K562 (cell line): Measurements from ENCODE around the gene PLEKHN1. TPM values are rescaled to one million over a fixed set of nuclear protein-coding genes. Genes with fewer than 3 reads are reported as not detected.

ENCODE experiments used
- AFF4 ChIP-seq: sonication (generic); formaldehyde crosslinking; IDR thresholded peaks from 2 replicates; pipeline ENCODE4 v1.8.0; 2023; ENCODE audit warnings: mild to moderate bottlenecking, missing genetic modification reagents
- ARID2 ChIP-seq: fragments of 450-650 bp; IDR thresholded peaks from 2 replicates; pipeline ENCODE4 v1.6.1; 2017; ENCODE audit warnings: antibody characterized with exemption, mild to moderate bottlenecking
- ATF1 ChIP-seq, 2 experiments: fragments of 450-650 bp in 1 of 2; IDR thresholded peaks; 2 replicates each; pipeline ENCODE4 v1.6.1; 2016; ENCODE audit warnings: missing compliant biosample characterization in 1 of 2, missing genetic modification characterization in 1 of 2
- CCAR2 ChIP-seq: fragments of 200-400 bp; formaldehyde crosslinking; IDR thresholded peaks from 2 replicates; pipeline ENCODE4 v1.6.1; 2017; ENCODE audit warnings: mild to moderate bottlenecking, low read depth, low read length
- CEBPB ChIP-seq: fragments of 450-650 bp; IDR thresholded peaks from 2 replicates; pipeline ENCODE4 v1.6.1; 2016; ENCODE audit warnings: missing genetic modification characterization, missing compliant biosample characterization
- CREB3L1 ChIP-seq: fragments of 450-650 bp; IDR thresholded peaks from 2 replicates; pipeline ENCODE4 v1.6.1; 2014; ENCODE audit warnings: low read depth, mild to moderate bottlenecking, moderate library complexity, borderline replicate concordance
- EHMT2 ChIP-seq: fragments of 450-650 bp; IDR thresholded peaks from 2 replicates; pipeline ENCODE4 v1.6.1; 2018; ENCODE audit warnings: antibody characterized with exemption
- ETS2 ChIP-seq: IDR thresholded peaks from 2 replicates; pipeline ENCODE4 v1.6.1; 2016; ENCODE audit warnings: borderline replicate concordance, missing genetic modification characterization, mild to moderate bottlenecking, moderate library complexity, missing compliant biosample characterization; ENCODE audit not compliant: poor library complexity, severe bottlenecking
- KDM2B ChIP-seq: fragments of 250-450 bp; sonication (Bioruptor Pico); IDR thresholded peaks from 2 replicates; pipeline ENCODE4 v1.8.0; 2021; ENCODE audit warnings: mild to moderate bottlenecking, moderate library complexity
- KLF13 ChIP-seq: fragments of 450-650 bp; IDR thresholded peaks from 2 replicates; pipeline ENCODE4 v1.6.1; 2016; ENCODE audit warnings: missing genetic modification characterization, low read depth, mild to moderate bottlenecking, missing compliant biosample characterization, moderate library complexity, borderline replicate concordance
- NCOA4 ChIP-seq: fragments of 450-650 bp; IDR thresholded peaks from 2 replicates; pipeline ENCODE4 v1.6.1; 2018; ENCODE audit warnings: mild to moderate bottlenecking; ENCODE audit not compliant: partially characterized antibody
- NR2C2 ChIP-seq, 2 experiments: fragments of 200-800 bp in 1 of 2; sonication (Bioruptor generic) in 1 of 2; sonication (generic) in 1 of 2; formaldehyde crosslinking in 1 of 2; IDR thresholded peaks; 2 replicates each; pipeline versions ENCODE4 v1.6.1 to v1.8.0; 2016 to 2022; ENCODE audit warnings: mild to moderate bottlenecking in 1 of 2, missing compliant biosample characterization in 1 of 2, missing genetic modification characterization in 1 of 2, missing genetic modification reagents in 1 of 2
- PURB ChIP-seq: sonication (generic); formaldehyde crosslinking; IDR thresholded peaks from 2 replicates; pipeline ENCODE4 v1.9.0; 2021; ENCODE audit warnings: low read depth, mild to moderate bottlenecking, missing genetic modification reagents
- SLC30A9 ChIP-seq: fragments of 250-450 bp; sonication (Bioruptor Pico); IDR thresholded peaks from 2 replicates; pipeline ENCODE4 v1.8.0; 2022; ENCODE audit warnings: mild to moderate bottlenecking, moderate library complexity
- SMAD1 ChIP-seq: fragments of 150-350 bp; IDR thresholded peaks from 2 replicates; pipeline ENCODE4 v1.6.1; 2014; ENCODE audit warnings: low read length, low read depth; ENCODE audit not compliant: partially characterized antibody
- SRSF9 ChIP-seq: fragments of 200-400 bp; formaldehyde crosslinking; IDR thresholded peaks from 2 replicates; pipeline ENCODE4 v1.6.1; 2017; ENCODE audit warnings: low read depth, low read length, borderline replicate concordance
- STAG1 ChIP-seq: sonication (generic); formaldehyde crosslinking; IDR thresholded peaks from 2 replicates; pipeline ENCODE4 v1.5.0; 2020; ENCODE audit warnings: missing genetic modification reagents, borderline replicate concordance
- TAF7 ChIP-seq: fragments of 450-650 bp; IDR thresholded peaks from 2 replicates; pipeline ENCODE4 v1.6.1; 2016; ENCODE audit warnings: missing genetic modification characterization, missing compliant biosample characterization
- ZSCAN29 ChIP-seq: fragments of 450-650 bp; IDR thresholded peaks from 2 replicates; pipeline ENCODE4 v1.6.1; 2017
- polyA plus RNA-seq, 8 experiments: library from polyadenylated mRNA; depleted of rRNA in 4 of 8; stranded (reverse) in 5 of 8; unstranded in 3 of 8; fragments of >200 nt; fragmentation: Nextera tagmentation in 2 of 8; fragmentation: Illumina TruSeq in 1 of 8; extraction: Ambion mirVana in 2 of 8; extraction: Trizol in 1 of 8; gene quantifications; 2 replicates each; pipeline versions ENCODE4 v1.2.1 to v1.2.3, GENCODE V29; 2011 to 2014; ENCODE audit warnings: inconsistent platforms in 1 of 8, missing spikeins in 1 of 8
- total RNA-seq, 7 experiments: library from RNA; depleted of rRNA in 6 of 7; stranded (reverse); fragments of >200 nt in 6 of 7; fragmentation: Illumina TruSeq in 2 of 7; extraction: Trizol in 2 of 7; gene quantifications; 2 replicates each; pipeline versions ENCODE4 v1.2.1 to v1.2.3, GENCODE V29; 2011 to 2021; ENCODE audit warnings: low replicate concordance in 1 of 7
- TF ChIP-seq, protein P1 (sequence below): sonication (generic); formaldehyde crosslinking; IDR thresholded peaks from 2 replicates; pipeline ENCODE4 v1.8.0; 2022; ENCODE audit warnings: missing genetic modification reagents, mild to moderate bottlenecking, borderline replicate concordance

The PLEKHN1 gene
- total and polyA plus RNA-seq, 9 of the 15 experiments (the other 6 are each of a cell fraction or from before 2014, with no cell fraction given) = 0.07 to 1.5 (median 0.13) TPM; not detected in 2

GRCh38 chr1:1001057-1001783 is 34.9 kb downstream of the PLEKHN1 start (continued):
- TF ChIP-seq CEBPB (tag) = peak; percentile 74
- 0 out of 2 replicates have a peak, but pooled peaks have one; percentile 30 for TF ChIP-seq KDM2B (CRISPR knock-in tag)
- no peak for TF ChIP-seq SMAD1
- TF ChIP-seq, protein P1, sequence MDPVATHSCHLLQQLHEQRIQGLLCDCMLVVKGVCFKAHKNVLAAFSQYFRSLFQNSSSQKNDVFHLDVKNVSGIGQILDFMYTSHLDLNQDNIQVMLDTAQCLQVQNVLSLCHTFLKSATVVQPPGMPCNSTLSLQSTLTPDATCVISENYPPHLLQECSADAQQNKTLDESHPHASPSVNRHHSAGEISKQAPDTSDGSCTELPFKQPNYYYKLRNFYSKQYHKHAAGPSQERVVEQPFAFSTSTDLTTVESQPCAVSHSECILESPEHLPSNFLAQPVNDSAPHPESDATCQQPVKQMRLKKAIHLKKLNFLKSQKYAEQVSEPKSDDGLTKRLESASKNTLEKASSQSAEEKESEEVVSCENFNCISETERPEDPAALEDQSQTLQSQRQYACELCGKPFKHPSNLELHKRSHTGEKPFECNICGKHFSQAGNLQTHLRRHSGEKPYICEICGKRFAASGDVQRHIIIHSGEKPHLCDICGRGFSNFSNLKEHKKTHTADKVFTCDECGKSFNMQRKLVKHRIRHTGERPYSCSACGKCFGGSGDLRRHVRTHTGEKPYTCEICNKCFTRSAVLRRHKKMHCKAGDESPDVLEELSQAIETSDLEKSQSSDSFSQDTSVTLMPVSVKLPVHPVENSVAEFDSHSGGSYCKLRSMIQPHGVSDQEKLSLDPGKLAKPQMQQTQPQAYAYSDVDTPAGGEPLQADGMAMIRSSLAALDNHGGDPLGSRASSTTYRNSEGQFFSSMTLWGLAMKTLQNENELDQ (CRISPR knock-in tag) = peak; percentile 21; the same call in 1 of the 2 replicates
- no peak for TF ChIP-seq SRSF9
- TF ChIP-seq EHMT2 = no peak
- no peak for TF ChIP-seq KLF13 (tag)
- no peak for TF ChIP-seq ETS2 (tag)
- TF ChIP-seq CREB3L1 = peak; percentile 12; the same call in 1 of the 2 replicates
- no peak; the same call in 1 of the 2 replicates for TF ChIP-seq NR2C2 (CRISPR knock-in tag; IDR thresholded peaks at IDR 0.05)
- peak; percentile 37; the same call in 1 of the 2 replicates for TF ChIP-seq NR2C2 (tag; IDR thresholded peaks at IDR 0.05)
- no peak for TF ChIP-seq ZSCAN29
- no peak for TF ChIP-seq PURB (CRISPR knock-in tag)
- TF ChIP-seq SLC30A9 (CRISPR knock-in tag) = no peak
- TF ChIP-seq CCAR2 = no peak
- TF ChIP-seq AFF4 (CRISPR knock-in tag) = peak; percentile 95; the same call in 1 of the 2 replicates
- TF ChIP-seq TAF7 = no peak
- no peak for TF ChIP-seq STAG1 (CRISPR knock-in tag)
- no peak for TF ChIP-seq ARID2
- TF ChIP-seq NCOA4 = no peak
- TF ChIP-seq ATF1 (CRISPR knock-in tag; IDR thresholded peaks at IDR 0.05) = no peak
- TF ChIP-seq ATF1 (tag; IDR thresholded peaks at IDR 0.05) = no peak
